Karpas-422 (cell line): ENCODE measurements around the gene RGL3. TPM values are rescaled to one million over a fixed set of nuclear protein-coding genes. Genes with fewer than 3 reads are reported as not detected.

ENCODE experiments used
- DNase-seq: peaks from one replicate; pipeline ENCODE4 v3.0.0-alpha.2; 2015
- H2AFZ ChIP-seq: fragments of 200-600 bp; sonication (generic); 2 replicates; pipeline ENCODE4 v1.6.1; 2014; ENCODE audit warnings: antibody characterized with exemption, low read length, mixed read lengths
- H3K27ac ChIP-seq: fragments of 200-600 bp; sonication (generic); 2 replicates; pipeline ENCODE4 v1.5.1; 2014; ENCODE audit warnings: mild to moderate bottlenecking, low read length, moderate library complexity
- H3K27me3 ChIP-seq: fragments of 200-600 bp; sonication (generic); 2 replicates; pipeline ENCODE4 v1.6.1; 2014; ENCODE audit warnings: low read length, mixed read lengths
- H3K36me3 ChIP-seq: fragments of 200-600 bp; sonication (generic); 2 replicates; pipeline ENCODE4 v1.6.1; 2014; ENCODE audit warnings: low read length, mixed read lengths; ENCODE audit not compliant: insufficient read depth
- H3K4me1 ChIP-seq: fragments of 200-600 bp; sonication (generic); 2 replicates; pipeline ENCODE4 v1.6.1; 2014; ENCODE audit warnings: mild to moderate bottlenecking, low read length, mixed read lengths
- H3K4me2 ChIP-seq: fragments of 200-600 bp; sonication (generic); 2 replicates; pipeline ENCODE4 v1.6.1; 2014; ENCODE audit warnings: low read length, low read depth, mild to moderate bottlenecking; ENCODE audit not compliant: poor library complexity, severe bottlenecking
- H3K4me3 ChIP-seq: fragments of 200-600 bp; sonication (generic); 2 replicates; pipeline ENCODE4 v1.5.1; 2014; ENCODE audit warnings: mild to moderate bottlenecking, antibody characterized with exemption, low read length, mixed read lengths
- H3K79me2 ChIP-seq: fragments of 200-600 bp; sonication (generic); 2 replicates; pipeline ENCODE4 v1.6.1; 2014; ENCODE audit warnings: mild to moderate bottlenecking, low read length, mixed read lengths
- H3K9ac ChIP-seq: fragments of 200-600 bp; sonication (generic); 2 replicates; pipeline ENCODE4 v1.6.0; 2014; ENCODE audit warnings: low read length
- H3K9me2 ChIP-seq: fragments of 200-600 bp; sonication (generic), shearing (Covaris generic); replicated peaks from 2 replicates; pipeline ENCODE4 v1.6.0; 2014; ENCODE audit warnings: mild to moderate bottlenecking, low read length, moderate library complexity; ENCODE audit not compliant: insufficient read depth
- H3K9me3 ChIP-seq: fragments of 300-700, 200-600 bp; sonication (generic); 2 replicates; pipeline ENCODE4 v1.6.1; 2014; ENCODE audit warnings: low read length, mixed read lengths
- H4K20me1 ChIP-seq: fragments of 200-600 bp; sonication (generic); 2 replicates; pipeline ENCODE4 v1.6.1; 2014; ENCODE audit warnings: mild to moderate bottlenecking, antibody characterized with exemption, low read length, low read depth; ENCODE audit not compliant: insufficient read depth
- small RNA-seq: library from RNA; depleted of rRNA; stranded (forward); fragments of <200 nt; gene quantifications from one replicate; pipeline ENCODE3, GENCODE V24; 2014
- total RNA-seq: library from RNA; depleted of rRNA; stranded (reverse); fragments of >200 nt; shearing (Covaris generic); gene quantifications from 2 replicates; pipeline ENCODE4 v1.2.3, GENCODE V29; 2014; ENCODE audit warnings: low replicate concordance; rRNA removed

Gene RGL3
- total RNA-seq, 1 experiment from 2014 or later, result not detected

DNA sequence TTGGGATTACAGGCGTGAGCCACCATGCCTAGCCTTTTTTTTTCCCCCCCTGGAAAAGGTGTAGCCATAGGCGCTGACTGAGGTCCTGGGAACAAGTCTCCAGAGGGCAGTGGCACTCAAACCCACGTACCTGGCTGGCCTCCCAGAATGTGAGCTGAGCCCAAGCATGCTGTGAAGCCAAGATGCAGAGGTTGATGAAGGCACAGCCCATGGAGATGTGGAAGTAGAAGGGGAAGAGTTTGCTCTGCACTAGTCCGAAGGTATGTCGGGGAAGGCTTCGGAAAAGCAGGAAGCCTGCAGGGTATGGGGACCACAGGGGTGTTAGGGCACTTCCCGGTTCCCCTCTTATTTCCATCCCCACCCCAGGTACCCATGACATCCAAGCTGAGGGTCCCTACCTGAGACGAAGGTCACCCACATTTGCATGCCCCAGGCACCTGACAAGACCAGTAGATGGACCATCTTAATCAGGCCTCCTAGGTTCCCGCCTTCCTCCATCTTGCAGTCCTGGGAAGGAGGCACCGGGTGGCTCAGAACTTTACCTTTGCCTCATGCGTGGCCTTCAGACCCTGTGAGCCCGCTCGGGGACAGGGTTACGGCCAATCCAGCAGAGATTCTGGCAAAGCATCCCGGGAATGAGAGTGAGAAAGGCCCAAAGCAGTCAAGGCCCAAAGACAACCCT lies 73.9 kb downstream of the RGL3 start:
- H4K20me1 ChIP-seq, result no peaks in the 10 kb centered on the region
- peak overlapping the region; percentile 85 for H3K4me2 ChIP-seq
- no peak for DNase-seq
- H3K27ac ChIP-seq, result no peak overlapping the region
- no peaks in the 10 kb centered on the region for H3K9me2 ChIP-seq
- H3K9me3 ChIP-seq, result peaks cover 6% of the 10 kb centered on the region; the same call in 1 of the 2 replicates
- no peak overlapping the region for H2AFZ ChIP-seq
- H3K27me3 ChIP-seq, result no peaks in the 10 kb centered on the region
- H3K4me1 ChIP-seq, result peaks cover 17% of the 10 kb centered on the region
- peak overlapping the region; percentile 82 for H3K4me3 ChIP-seq
- H3K9ac ChIP-seq, result peak overlapping the region; percentile 88
- peaks cover 10% of the 10 kb centered on the region for H3K79me2 ChIP-seq
- H3K36me3 ChIP-seq, result peaks cover 6% of the 10 kb centered on the region; the same call in 1 of the 2 replicates

Small RNA genes within 50 kb of the gene (small RNA-seq; reads per million reads assigned to genes)
- gene RF00019, result not detected

Other genes starting within 250 kb of the RGL3 start
- gene KANK2, start 221.8 kb downstream of the RGL3 start, total RNA-seq, result 0.19 and 1.9 TPM in 2 replicates
- gene ANGPTL8, start 179.7 kb downstream of the RGL3 start, total RNA-seq, result not detected in 2 replicates
- gene DOCK6, start 156.8 kb downstream of the RGL3 start, total RNA-seq, result 6.5 and 10.3 TPM in 2 replicates
- gene TSPAN16, start 123.2 kb downstream of the RGL3 start, total RNA-seq, result not detected in 2 replicates
- gene RAB3D, start 79.7 kb downstream of the RGL3 start, total RNA-seq, result 8.6 and 9.0 TPM in 2 replicates
- gene TMEM205, start 73.0 kb downstream of the RGL3 start, total RNA-seq, result 103 and 156 TPM in 2 replicates
- gene CCDC159, start 72.8 kb downstream of the RGL3 start, total RNA-seq, result 2.9 and 14.8 TPM in 2 replicates
- 0.43 and 0.67 TPM in 2 replicates for gene PLPPR2, start 63.9 kb downstream of the RGL3 start, total RNA-seq
- 7.4 and 12.6 TPM in 2 replicates for gene SWSAP1, start 44.6 kb downstream of the RGL3 start, total RNA-seq
- 8.5 and 16.7 TPM in 2 replicates for gene EPOR, start 35.0 kb downstream of the RGL3 start, total RNA-seq
- gene ODAD3, start 15.8 kb upstream of the RGL3 start, total RNA-seq, result 0.32 TPM in 1 of 2 replicates, not detected in the other
- gene PRKCSH, start 16.3 kb upstream of the RGL3 start, total RNA-seq, result 77.3 and 90.4 TPM in 2 replicates
- not detected in 2 replicates for gene ELAVL3, start 61.7 kb upstream of the RGL3 start, total RNA-seq
- gene ZNF653, start 86.5 kb upstream of the RGL3 start, total RNA-seq, result 6.1 and 11.3 TPM in 2 replicates
- gene ECSIT, start 109.8 kb upstream of the RGL3 start, total RNA-seq, result 59.8 and 86.0 TPM in 2 replicates
- not detected in 2 replicates for gene CNN1, start 119.5 kb upstream of the RGL3 start, total RNA-seq
- gene ELOF1, start 139.9 kb upstream of the RGL3 start, total RNA-seq, result 52.5 and 84.1 TPM in 2 replicates
- 24.0 and 55.1 TPM in 2 replicates for gene ACP5, start 158.3 kb upstream of the RGL3 start, total RNA-seq
- gene ZNF627, start 178.2 kb upstream of the RGL3 start, total RNA-seq, result 19.9 and 27.7 TPM in 2 replicates